Loucy (cell line): ENCODE data around the gene SORCS2.

Experiments used
- H2AFZ ChIP-seq: fragments of 200-600 bp; sonication (generic); 2 replicates; pipeline ENCODE4 v1.6.0; 2016; ENCODE audit warnings: antibody characterized with exemption, mild to moderate bottlenecking, low read length, moderate library complexity
- H3F3A ChIP-seq: fragments of 200-600 bp; 2 replicates; pipeline ENCODE4 v1.6.0; 2016; ENCODE audit warnings: antibody characterized with exemption, low read depth, mild to moderate bottlenecking
- H3K27me3 ChIP-seq: fragments of 200-600 bp; sonication (generic); 2 replicates; pipeline ENCODE4 v1.6.1; 2014; ENCODE audit warnings: low read length, mild to moderate bottlenecking; ENCODE audit not compliant: insufficient read depth, poor library complexity, severe bottlenecking
- H3K36me3 ChIP-seq: fragments of 200-600 bp; sonication (generic); 2 replicates; pipeline ENCODE4 v1.6.1; 2016; ENCODE audit warnings: low read length; ENCODE audit not compliant: insufficient read depth
- H3K4me1 ChIP-seq: fragments of 200-600 bp; sonication (generic); 2 replicates; pipeline ENCODE4 v1.5.1; 2014; ENCODE audit warnings: low read length, mild to moderate bottlenecking; ENCODE audit not compliant: insufficient read depth, poor library complexity, severe bottlenecking
- H3K4me2 ChIP-seq: fragments of 200-600 bp; sonication (generic); 2 replicates; pipeline ENCODE4 v1.6.0; 2014; ENCODE audit warnings: antibody characterized with exemption, low read length, low read depth, mild to moderate bottlenecking; ENCODE audit not compliant: poor library complexity, severe bottlenecking
- H3K4me3 ChIP-seq: fragments of 200-600 bp; sonication (generic); 2 replicates; pipeline ENCODE4 v1.5.1; 2014; ENCODE audit warnings: low read length, mild to moderate bottlenecking, mixed read lengths; ENCODE audit not compliant: poor library complexity, severe bottlenecking
- H3K79me2 ChIP-seq: fragments of 200-600 bp; sonication (generic); 2 replicates; pipeline ENCODE4 v1.6.1; 2014; ENCODE audit warnings: low read length; ENCODE audit not compliant: insufficient read depth
- H3K9ac ChIP-seq: fragments of 200-600 bp; sonication (generic); 2 replicates; pipeline ENCODE4 v1.6.0; 2014; ENCODE audit warnings: mild to moderate bottlenecking, low read depth, low read length, moderate library complexity; ENCODE audit not compliant: poor library complexity, severe bottlenecking
- H3K9me2 ChIP-seq: fragments of 200-600 bp; sonication (generic); replicated peaks from 2 replicates; pipeline ENCODE4 v1.6.1; 2016; ENCODE audit warnings: low read depth, low read length, mixed read lengths
- H3K9me3 ChIP-seq: fragments of 200-600 bp; sonication (generic); 2 replicates; pipeline ENCODE4 v1.6.1; 2014; ENCODE audit warnings: mild to moderate bottlenecking, antibody characterized with exemption, low read length, low read depth; ENCODE audit not compliant: insufficient read depth
- H4K20me1 ChIP-seq: fragments of 200-600 bp; sonication (generic); 2 replicates; pipeline ENCODE4 v1.6.0; 2014; ENCODE audit warnings: antibody characterized with exemption, low read length, mild to moderate bottlenecking; ENCODE audit not compliant: insufficient read depth, poor library complexity, severe bottlenecking
- EZH2phosphoT487 ChIP-seq: fragments of 200-600 bp; IDR thresholded peaks from 2 replicates; pipeline ENCODE4 v1.6.1; 2018; ENCODE audit warnings: antibody characterized with exemption, mild to moderate bottlenecking, moderate library complexity, borderline replicate concordance
- TF ChIP-seq, protein P1 (sequence below): fragments of 200-600 bp; sonication (generic); conservative IDR thresholded peaks from 2 replicates; pipeline ENCODE4 v1.5.1; 2014; ENCODE audit warnings: mild to moderate bottlenecking, antibody characterized with exemption, low read length

The SORCS2 gene

DNA sequence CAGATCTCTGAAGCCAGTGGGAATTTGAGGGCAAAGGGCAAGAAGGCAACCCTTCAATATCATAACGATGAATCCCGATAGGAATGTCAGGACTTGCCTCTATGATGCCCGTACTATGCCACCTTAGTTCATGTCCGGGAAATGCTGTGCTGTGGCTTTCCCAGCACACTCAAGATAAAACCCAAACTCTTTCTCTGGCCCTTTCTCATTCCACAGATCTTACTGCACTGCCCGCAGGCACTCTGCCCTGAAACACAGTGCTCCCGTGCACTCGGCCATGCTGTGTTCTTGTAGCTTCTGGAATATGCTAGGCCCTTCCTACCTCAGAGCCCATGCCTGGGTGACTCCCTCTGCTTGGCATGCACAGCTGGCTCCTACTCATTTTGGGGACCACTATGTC, 26.3 kb downstream of the SORCS2 start:
- Histone ChIP-seq H3K4me3 (no peak overlapping the region), H3K9ac (no peak overlapping the region), H3K36me3 (no peaks in the 10 kb centered on the region), H3K9me3 (peaks cover 5% of the 10 kb centered on the region; the same call in 1 of the 2 replicates), H2AFZ (no peak overlapping the region), H3K4me2 (no peak overlapping the region), H3F3A (no peaks in the 10 kb centered on the region), H3K79me2 (no peaks in the 10 kb centered on the region), H3K4me1 (no peaks in the 10 kb centered on the region), H4K20me1 (no peaks in the 10 kb centered on the region), H3K9me2 (no peaks in the 10 kb centered on the region), H3K27me3 (no peaks in the 10 kb centered on the region)
- TF ChIP-seq EZH2phosphoT487: no peak
- TF ChIP-seq, protein P1, sequence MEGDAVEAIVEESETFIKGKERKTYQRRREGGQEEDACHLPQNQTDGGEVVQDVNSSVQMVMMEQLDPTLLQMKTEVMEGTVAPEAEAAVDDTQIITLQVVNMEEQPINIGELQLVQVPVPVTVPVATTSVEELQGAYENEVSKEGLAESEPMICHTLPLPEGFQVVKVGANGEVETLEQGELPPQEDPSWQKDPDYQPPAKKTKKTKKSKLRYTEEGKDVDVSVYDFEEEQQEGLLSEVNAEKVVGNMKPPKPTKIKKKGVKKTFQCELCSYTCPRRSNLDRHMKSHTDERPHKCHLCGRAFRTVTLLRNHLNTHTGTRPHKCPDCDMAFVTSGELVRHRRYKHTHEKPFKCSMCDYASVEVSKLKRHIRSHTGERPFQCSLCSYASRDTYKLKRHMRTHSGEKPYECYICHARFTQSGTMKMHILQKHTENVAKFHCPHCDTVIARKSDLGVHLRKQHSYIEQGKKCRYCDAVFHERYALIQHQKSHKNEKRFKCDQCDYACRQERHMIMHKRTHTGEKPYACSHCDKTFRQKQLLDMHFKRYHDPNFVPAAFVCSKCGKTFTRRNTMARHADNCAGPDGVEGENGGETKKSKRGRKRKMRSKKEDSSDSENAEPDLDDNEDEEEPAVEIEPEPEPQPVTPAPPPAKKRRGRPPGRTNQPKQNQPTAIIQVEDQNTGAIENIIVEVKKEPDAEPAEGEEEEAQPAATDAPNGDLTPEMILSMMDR: no peak

DNA sequence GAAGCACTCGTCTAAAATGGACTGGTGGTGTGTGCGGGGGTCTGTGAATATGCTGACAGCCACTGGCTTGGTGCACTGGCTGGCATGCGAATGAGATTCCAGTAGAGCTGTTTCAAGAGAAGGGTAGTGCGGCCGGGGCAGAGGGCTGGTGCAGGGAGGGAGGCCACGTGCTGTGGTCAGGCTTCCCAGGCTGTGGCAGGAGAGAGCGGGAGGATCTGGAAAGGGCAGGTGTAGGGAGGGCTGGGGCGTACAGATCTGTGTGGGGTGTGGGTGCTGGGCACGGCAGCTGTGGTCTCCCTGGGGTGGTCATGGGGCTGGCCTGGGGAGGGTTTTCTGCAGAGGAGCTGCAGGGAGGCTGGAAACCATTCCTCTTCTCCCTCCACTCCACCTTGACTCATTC, 30.2 kb downstream of the SORCS2 start:
- no peaks in the 10 kb centered on the region for H3K36me3 ChIP-seq
- no peak overlapping the region for H3K4me2 ChIP-seq
- no peaks in the 10 kb centered on the region; the same call in 1 of the 2 replicates for H3K9me3 ChIP-seq
- H2AFZ ChIP-seq: no peak overlapping the region
- no peaks in the 10 kb centered on the region for H3K79me2 ChIP-seq
- H3K9me2 ChIP-seq: no peaks in the 10 kb centered on the region
- no peak overlapping the region for H3K4me3 ChIP-seq
- TF ChIP-seq, protein P1: no peak
- no peak for TF ChIP-seq EZH2phosphoT487
- H3K27me3 ChIP-seq: no peaks in the 10 kb centered on the region
- no peaks in the 10 kb centered on the region for H3K4me1 ChIP-seq
- no peaks in the 10 kb centered on the region for H3F3A ChIP-seq
- H4K20me1 ChIP-seq: no peaks in the 10 kb centered on the region
- H3K9ac ChIP-seq: no peak overlapping the region

DNA sequence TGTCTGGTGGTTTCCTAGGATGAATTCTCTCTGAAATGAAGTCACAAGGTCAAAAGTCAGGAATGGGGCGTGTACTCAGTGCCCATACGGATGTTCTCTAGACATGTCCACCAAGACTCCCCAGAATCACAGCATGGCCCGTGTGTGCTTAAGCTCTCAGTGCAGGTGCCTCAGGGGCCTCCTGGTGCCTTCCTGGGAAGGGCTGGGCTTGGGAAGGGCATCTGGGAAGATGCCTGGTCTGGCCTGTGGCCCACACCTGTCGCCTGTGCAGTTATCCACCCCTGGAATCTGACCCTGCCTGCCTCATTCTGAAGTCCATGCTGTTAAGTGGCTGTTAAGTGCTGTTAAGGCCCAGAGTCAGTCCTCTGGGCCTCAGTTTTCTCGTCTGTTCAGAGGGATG, 31.2 kb downstream of the SORCS2 start:
- Histone ChIP-seq H3K9me3 (peaks cover 3% of the 10 kb centered on the region; the same call in 1 of the 2 replicates), H3K4me3 (no peak overlapping the region), H4K20me1 (no peaks in the 10 kb centered on the region), H3K36me3 (no peaks in the 10 kb centered on the region), H2AFZ (no peak overlapping the region), H3K27me3 (no peaks in the 10 kb centered on the region), H3K4me1 (no peaks in the 10 kb centered on the region), H3K9me2 (no peaks in the 10 kb centered on the region), H3F3A (no peaks in the 10 kb centered on the region), H3K4me2 (no peak overlapping the region), H3K79me2 (no peaks in the 10 kb centered on the region), H3K9ac (no peak overlapping the region)
- TF ChIP-seq, protein P1: no peak
- no peak for TF ChIP-seq EZH2phosphoT487
